Activated CD8-positive, alpha-beta memory T cell treated with anti-CD3 and anti-CD28 coated beads, Interleukin-2, amount 50 U/mL, for 48 hours (primary cell): ENCODE results near the gene PPARGC1A.

Experiments
- DNase-seq: peaks from one replicate; pipeline ENCODE4 v3.0.0-alpha.2; 2020

PPARGC1A gene

GRCh38 chr4:23889814-23890341 is at the start of gene PPARGC1A:
Gene PPARGC1A, minus strand, starts transcription at chr4:23890047. Its CDS starts 90 bp downstream, at chr4:23889957.
- no peak for DNase-seq

DNA sequence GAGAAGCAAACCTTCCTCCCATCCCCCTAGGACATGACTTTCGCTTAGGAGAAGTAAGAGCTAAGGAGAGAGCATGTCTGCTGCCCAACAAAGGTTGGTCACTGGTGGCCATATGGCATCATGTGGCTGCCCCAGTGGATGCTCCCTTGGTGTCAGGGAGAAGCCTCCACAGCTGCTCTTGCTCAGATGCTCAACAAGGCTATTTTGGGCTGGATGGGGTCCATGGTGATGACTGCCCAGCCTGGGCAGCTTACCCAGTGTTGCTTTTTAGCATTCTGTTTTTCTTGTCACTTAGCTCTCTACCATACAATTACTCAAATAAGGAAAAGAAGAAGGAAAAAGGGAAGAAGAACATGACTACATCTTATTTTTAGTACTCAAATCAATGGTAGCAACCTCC is 48.9 kb upstream of the PPARGC1A start:
- DNase-seq: no peak

DNA sequence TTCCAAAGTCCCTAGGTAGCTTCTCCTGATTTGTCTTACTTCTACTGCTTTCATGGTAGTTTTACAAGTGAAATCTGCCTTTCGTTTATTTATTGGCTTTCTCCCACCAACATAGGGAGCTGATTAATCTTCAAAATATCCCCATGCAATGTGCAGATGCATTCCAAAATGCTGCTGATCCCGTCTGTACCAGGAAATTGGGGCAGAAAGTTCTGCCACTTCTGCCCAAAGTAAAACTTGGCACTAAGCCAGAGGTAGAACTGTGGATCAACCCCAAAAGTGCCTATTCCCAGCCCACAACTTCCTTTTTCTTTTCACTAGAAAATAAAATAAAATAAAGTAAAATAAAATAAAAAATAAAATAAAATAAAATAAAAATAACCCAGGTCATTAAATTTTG is 47.3 kb upstream of the PPARGC1A start:
- DNase-seq: no peak

DNA sequence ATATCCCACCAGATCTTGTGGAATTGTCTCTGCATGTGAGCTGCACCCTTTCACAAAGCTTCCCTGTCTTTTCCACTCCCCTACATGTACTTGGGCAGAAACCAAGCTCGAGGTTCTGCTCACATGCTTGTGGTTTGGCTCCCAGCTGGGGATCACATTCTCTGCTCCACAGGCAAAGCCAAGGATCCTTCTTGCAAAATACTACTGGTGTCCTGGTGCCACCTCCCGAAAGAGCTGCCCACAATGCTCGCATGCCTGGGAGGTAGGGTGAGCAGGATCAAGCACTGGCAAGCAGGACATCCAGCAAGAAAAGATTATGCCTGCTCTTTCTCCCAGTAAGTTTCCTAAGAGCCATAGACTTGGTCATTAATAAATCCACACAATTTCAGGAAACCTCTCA is 45.1 kb upstream of the PPARGC1A start:
- DNase-seq: no peak

DNA sequence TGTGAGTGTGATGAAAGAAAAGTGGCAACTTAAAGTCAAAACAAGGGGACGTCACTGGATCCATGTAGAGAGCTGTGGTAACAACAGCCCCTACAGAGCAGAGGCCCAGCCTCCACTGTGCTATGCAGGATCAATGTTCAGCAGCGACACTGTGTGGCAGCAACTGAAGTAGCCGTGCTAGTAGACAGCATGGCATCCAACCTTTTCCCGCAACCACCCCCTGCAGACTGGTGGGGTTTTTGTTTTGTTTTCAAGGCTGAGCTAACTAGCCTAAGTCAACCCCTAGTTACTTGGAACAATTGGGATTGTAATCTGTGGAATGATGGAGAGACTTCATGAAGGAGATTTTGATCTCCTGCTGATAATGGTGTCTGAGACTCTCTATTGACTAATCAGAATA is 44.4 kb upstream of the PPARGC1A start:
- no peak for DNase-seq

DNA sequence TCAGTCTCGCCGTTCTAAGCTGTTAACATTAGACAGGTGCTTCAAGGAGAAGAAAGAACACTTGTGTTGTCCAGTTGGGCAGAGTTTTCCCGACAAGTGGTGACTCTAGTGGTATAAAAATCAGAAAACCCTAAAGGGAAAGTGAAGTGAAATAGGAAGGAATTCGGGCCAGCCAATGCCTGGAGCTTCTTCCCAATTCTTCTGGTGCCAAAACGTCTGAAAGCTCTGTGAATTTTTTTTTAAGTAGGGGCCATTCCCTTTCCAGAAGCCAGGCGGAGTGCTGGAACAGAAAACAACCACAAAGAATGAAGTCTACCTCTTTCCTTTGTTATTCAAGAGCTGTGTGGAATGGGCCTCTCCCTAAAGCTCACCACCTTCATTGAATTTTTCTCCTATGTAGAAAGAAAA is 43.1 kb upstream of the PPARGC1A start:
- no peak for DNase-seq

DNA sequence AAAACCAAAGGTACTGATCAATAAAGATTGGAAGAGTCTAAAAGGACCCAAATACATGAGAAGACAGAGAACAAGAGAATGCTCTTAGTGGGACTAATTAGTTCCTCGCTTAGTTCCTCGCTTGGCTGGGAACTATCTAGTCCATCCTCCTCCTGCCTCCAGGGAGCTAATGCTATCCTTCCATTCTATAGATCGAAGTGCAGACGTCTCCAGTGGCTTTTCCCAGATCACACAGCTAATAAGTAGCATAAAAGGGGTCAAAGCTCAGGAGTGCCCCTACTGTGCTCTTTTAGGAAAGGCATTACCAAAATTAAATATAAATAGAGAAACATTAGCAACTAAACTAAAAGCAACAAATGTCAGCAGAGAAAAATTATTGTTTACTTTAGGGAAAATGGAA is 42.3 kb upstream of the PPARGC1A start:
- DNase-seq: no peak

- no peak for DNase-seq
Observed at GRCh38 chr4:23931489-23931830, 41.6 kb upstream of the PPARGC1A start.

DNA sequence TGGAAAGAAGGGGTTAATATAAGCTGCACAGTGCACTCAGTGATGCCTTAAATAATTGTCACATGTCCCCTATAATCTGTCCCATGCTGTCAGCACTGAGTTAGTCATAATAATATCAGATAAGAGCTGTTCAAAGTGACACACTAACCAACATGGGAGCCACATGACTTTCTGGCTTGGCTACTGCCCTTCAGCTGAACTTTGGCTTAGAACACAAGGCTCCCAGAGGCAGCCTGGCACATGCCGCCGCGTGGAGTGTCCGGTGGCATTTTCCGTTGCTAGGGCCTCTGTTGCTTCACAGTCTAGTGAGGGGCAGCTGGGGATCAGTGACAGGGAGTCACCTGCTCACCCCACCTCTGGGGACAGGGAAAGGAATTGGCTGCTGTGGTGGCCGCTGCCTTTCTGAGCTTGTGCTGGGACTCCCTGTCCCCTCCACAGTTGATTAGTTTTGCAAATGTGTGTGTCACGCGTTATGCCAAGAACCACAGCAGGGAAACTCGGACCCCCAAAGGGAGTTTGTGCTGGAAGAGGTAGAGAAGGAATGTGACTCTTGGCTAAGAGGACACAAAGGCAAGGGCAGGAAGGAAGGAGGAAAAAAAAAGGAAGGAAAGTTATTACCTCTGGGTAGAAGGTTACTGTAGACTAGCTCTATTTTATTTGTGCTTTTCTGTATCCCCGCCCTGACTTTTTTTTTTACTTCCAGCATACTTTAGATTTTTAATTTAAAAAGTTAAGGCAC is 41.1 kb upstream of the PPARGC1A start:
- DNase-seq: no peak

- no peak for DNase-seq
Observed at GRCh38 chr4:23929248-23929647, 39.4 kb upstream of the PPARGC1A start.

DNA sequence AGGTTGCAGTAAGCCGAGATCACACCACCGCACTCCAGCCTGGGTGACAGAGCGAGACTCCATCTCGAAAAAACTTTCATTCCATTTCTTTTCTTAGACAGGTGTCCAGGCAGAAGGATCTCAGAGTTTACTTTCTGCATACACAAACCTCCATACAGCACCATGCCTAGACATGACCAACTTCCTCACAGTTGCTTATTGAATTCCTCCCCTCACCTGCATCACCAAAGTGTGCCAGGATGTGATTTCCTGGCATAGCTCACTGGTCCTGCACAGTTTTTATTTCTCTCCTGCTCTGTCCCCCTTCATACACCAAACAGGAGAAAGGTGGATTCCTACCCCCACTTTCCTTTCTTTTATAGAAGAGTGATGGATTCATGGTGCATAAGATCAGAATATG is 34.7 kb upstream of the PPARGC1A start:
- DNase-seq: no peak

GRCh38 chr4:23923840-23924239 is 34.0 kb upstream of the PPARGC1A start:
- no peak for DNase-seq

GRCh38 chr4:23923141-23923540 is 33.3 kb upstream of the PPARGC1A start:
- no peak for DNase-seq

DNA sequence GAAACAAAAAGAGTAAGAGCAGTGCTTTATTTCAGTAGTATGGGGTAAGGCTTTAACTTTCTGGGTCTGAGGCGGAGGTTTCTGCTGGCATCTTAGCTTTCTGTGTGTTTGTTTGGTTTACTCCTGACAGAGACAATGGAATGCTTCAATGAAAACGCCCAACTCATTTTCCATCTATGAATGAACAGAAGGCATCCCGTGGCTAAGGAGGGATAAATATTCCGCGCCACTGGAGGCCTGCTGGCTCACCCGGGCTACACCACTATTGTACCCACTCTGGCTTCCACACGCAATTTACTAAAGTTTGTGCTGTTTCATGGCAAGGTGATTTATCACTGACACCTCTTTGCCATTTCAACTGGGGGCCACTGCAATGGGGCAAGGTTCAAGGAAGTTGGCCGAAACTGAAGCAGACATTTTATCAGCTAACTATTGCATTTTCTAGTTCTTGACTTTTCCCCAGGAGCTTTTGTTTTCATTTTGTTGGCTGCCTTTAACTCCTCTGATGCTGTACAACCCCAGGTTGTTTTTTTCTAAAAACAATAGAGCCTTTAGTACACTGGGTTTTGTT is 32.8 kb upstream of the PPARGC1A start:
- no peak for DNase-seq

DNA sequence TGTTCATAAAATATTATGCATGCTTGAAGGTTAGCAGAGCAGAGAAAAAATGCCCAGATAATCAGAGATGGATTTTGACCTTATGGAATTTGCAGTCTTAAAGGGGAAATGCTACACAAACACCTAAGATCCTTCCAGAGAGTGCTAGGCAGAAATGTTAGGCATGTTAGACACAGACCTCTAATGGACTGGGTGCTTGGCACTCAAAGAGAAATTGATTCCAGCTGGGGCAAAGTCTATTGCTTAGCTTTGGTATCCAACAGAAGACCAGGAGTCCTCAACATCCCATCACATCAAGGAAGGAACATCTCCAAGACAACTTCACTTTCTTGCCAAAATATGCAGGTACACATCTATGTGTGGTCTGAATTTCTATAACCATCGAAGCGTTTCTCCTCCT is 32.2 kb upstream of the PPARGC1A start:
- DNase-seq: no peak

GRCh38 chr4:23921447-23921845 is 31.6 kb upstream of the PPARGC1A start:
- no peak for DNase-seq

DNA sequence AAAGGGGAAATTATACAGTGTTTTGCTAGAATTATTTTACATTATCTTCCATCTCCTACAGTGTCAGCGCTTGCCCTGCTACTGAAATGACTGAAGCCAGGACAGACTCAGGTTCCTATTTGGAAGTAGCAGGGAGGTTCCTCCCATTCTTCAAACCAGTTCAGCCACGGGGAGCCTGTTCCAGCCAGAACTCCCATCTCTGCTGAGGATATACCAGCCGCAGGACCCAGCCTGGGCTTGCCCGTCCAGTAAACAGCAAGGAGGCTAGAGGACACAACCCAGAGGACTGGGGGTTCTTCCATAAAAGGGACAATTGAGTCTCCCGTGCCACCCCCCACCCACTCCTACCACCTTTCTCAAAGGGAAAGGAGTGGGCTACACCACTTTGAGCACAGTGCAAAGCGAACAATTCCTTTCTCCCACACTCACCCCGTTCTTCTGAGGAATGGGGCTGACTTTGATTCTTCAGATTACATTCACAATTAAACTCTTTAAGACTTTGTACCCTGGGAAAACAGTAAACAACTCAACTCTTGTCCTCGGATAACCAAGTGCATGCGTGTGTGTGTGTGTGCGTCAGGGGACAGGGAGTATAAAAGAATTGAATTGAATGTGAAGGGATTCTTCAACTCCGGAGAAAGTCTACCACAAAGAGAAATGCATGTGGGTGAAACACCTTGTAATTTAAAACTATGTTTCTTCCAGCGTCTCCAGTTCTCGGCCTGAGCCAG is 31.0 kb upstream of the PPARGC1A start:
- DNase-seq: no peak

DNA sequence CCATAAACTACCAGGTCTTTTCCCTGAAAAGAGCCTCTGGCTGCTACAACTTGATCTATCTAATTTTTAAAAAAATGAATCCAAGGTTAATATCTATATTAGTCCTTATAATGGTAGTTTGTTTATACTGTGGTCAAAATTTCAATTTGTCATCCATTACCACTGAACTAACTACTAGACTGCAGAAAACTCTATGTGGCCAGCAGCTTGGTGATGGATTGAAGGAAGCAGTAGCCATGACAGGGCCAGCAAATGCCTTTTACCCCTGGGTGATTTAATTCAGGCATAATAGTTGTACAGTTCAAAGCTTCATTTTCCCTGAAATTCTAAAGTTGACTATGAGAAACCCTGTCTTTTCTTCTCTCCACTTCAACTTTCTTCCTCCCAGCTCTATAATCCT is 30.4 kb upstream of the PPARGC1A start:
- DNase-seq: no peak

- DNase-seq: no peak
Observed at GRCh38 chr4:23916282-23916681, 26.4 kb upstream of the PPARGC1A start.

DNA sequence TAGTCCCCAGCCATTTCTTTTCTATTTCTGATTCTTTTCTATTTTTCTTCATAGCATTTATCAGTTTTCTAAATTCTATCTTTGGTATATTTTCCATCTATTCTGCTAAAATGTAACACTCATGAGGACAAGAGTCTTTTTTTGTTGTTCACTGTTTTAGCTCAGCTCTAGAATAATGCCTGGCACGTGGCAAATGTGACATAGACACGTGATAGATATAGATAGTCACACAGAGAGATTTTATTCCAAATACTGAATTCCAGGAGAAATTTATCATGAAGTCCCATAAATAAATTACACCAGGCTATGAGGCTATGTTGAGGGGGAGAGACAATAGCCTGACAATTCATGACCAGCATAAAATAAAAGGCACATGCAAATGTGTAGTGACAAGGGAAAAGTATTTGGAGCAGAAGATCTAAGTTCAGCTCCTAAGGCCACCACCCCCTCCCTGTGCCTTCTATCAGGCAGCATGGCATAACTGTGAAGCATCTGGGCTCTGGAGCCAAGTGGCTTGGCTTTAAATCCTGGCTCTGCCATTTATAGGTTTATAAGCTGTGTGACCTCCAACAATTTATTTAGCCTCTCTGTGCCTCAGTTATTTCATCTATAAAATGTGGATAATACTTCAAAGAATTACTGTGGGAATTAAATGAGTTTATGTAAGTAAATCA is 25.7 kb upstream of the PPARGC1A start:
- DNase-seq: no peak

GRCh38 chr4:23911675-23912455 is 22.0 kb upstream of the PPARGC1A start:
- DNase-seq: no peak

- no peak for DNase-seq
Observed at GRCh38 chr4:23909671-23910070, 19.8 kb upstream of the PPARGC1A start.

GRCh38 chr4:23906839-23907238 is 17.0 kb upstream of the PPARGC1A start:
- no peak for DNase-seq
